Measurements from ENCODE around the gene ZNF521.

ZNF521 gene

DNA sequence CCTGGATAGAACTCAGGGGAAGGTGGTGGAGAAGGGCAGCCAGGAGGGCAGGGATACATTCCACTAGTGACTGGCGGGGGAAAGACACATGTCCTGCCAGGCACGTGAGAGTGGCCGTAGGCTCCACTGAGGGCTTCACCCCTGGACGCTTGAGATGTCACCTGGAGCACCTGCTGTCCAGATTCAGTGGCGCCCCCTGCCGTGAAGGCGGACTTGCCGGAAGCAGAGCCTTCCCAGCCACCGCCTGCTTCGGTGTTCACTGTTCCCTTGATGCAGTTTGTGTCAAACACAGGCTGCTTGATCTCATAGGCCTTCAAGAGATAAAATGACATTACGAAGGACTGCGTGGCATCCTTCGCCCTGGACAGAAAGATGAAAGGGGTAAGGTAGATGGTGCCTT, 335.3 kb downstream of the ZNF521 start:
- no peak for DNase-seq

- DNase-seq = no peak
These were observed 335.8 kb downstream of the ZNF521 start for GRCh38 chr18:25016181-25016580.
